Loucy (cell line): ENCODE results near the gene TMEM60.

Source experiments
- H2AFZ ChIP-seq: fragments of 200-600 bp; sonication (generic); 2 replicates; pipeline ENCODE4 v1.6.0; 2016; ENCODE audit warnings: antibody characterized with exemption, mild to moderate bottlenecking, low read length, moderate library complexity
- H3F3A ChIP-seq: fragments of 200-600 bp; 2 replicates; pipeline ENCODE4 v1.6.0; 2016; ENCODE audit warnings: antibody characterized with exemption, low read depth, mild to moderate bottlenecking
- H3K27me3 ChIP-seq: fragments of 200-600 bp; sonication (generic); 2 replicates; pipeline ENCODE4 v1.6.1; 2014; ENCODE audit warnings: low read length, mild to moderate bottlenecking; ENCODE audit not compliant: insufficient read depth, poor library complexity, severe bottlenecking
- H3K36me3 ChIP-seq: fragments of 200-600 bp; sonication (generic); 2 replicates; pipeline ENCODE4 v1.6.1; 2016; ENCODE audit warnings: low read length; ENCODE audit not compliant: insufficient read depth
- H3K4me1 ChIP-seq: fragments of 200-600 bp; sonication (generic); 2 replicates; pipeline ENCODE4 v1.5.1; 2014; ENCODE audit warnings: low read length, mild to moderate bottlenecking; ENCODE audit not compliant: insufficient read depth, poor library complexity, severe bottlenecking
- H3K4me2 ChIP-seq: fragments of 200-600 bp; sonication (generic); 2 replicates; pipeline ENCODE4 v1.6.0; 2014; ENCODE audit warnings: antibody characterized with exemption, low read length, low read depth, mild to moderate bottlenecking; ENCODE audit not compliant: poor library complexity, severe bottlenecking
- H3K4me3 ChIP-seq: fragments of 200-600 bp; sonication (generic); 2 replicates; pipeline ENCODE4 v1.5.1; 2014; ENCODE audit warnings: low read length, mild to moderate bottlenecking, mixed read lengths; ENCODE audit not compliant: poor library complexity, severe bottlenecking
- H3K79me2 ChIP-seq: fragments of 200-600 bp; sonication (generic); 2 replicates; pipeline ENCODE4 v1.6.1; 2014; ENCODE audit warnings: low read length; ENCODE audit not compliant: insufficient read depth
- H3K9ac ChIP-seq: fragments of 200-600 bp; sonication (generic); 2 replicates; pipeline ENCODE4 v1.6.0; 2014; ENCODE audit warnings: mild to moderate bottlenecking, low read depth, low read length, moderate library complexity; ENCODE audit not compliant: poor library complexity, severe bottlenecking
- H3K9me2 ChIP-seq: fragments of 200-600 bp; sonication (generic); replicated peaks from 2 replicates; pipeline ENCODE4 v1.6.1; 2016; ENCODE audit warnings: low read depth, low read length, mixed read lengths
- H3K9me3 ChIP-seq: fragments of 200-600 bp; sonication (generic); 2 replicates; pipeline ENCODE4 v1.6.1; 2014; ENCODE audit warnings: mild to moderate bottlenecking, antibody characterized with exemption, low read length, low read depth; ENCODE audit not compliant: insufficient read depth
- H4K20me1 ChIP-seq: fragments of 200-600 bp; sonication (generic); 2 replicates; pipeline ENCODE4 v1.6.0; 2014; ENCODE audit warnings: antibody characterized with exemption, low read length, mild to moderate bottlenecking; ENCODE audit not compliant: insufficient read depth, poor library complexity, severe bottlenecking
- EZH2phosphoT487 ChIP-seq: fragments of 200-600 bp; IDR thresholded peaks from 2 replicates; pipeline ENCODE4 v1.6.1; 2018; ENCODE audit warnings: antibody characterized with exemption, mild to moderate bottlenecking, moderate library complexity, borderline replicate concordance
- TF ChIP-seq, protein P1 (sequence below): fragments of 200-600 bp; sonication (generic); conservative IDR thresholded peaks from 2 replicates; pipeline ENCODE4 v1.5.1; 2014; ENCODE audit warnings: mild to moderate bottlenecking, antibody characterized with exemption, low read length

The TMEM60 gene

GRCh38 chr7:77765906-77766800, 32.1 kb downstream of the TMEM60 start:
- peaks cover 38% of the 10 kb centered on the region for H3K36me3 ChIP-seq
- H3K4me1 ChIP-seq, result peaks cover 4% of the 10 kb centered on the region
- TF ChIP-seq, protein P1, sequence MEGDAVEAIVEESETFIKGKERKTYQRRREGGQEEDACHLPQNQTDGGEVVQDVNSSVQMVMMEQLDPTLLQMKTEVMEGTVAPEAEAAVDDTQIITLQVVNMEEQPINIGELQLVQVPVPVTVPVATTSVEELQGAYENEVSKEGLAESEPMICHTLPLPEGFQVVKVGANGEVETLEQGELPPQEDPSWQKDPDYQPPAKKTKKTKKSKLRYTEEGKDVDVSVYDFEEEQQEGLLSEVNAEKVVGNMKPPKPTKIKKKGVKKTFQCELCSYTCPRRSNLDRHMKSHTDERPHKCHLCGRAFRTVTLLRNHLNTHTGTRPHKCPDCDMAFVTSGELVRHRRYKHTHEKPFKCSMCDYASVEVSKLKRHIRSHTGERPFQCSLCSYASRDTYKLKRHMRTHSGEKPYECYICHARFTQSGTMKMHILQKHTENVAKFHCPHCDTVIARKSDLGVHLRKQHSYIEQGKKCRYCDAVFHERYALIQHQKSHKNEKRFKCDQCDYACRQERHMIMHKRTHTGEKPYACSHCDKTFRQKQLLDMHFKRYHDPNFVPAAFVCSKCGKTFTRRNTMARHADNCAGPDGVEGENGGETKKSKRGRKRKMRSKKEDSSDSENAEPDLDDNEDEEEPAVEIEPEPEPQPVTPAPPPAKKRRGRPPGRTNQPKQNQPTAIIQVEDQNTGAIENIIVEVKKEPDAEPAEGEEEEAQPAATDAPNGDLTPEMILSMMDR, result no peak
- no peak for TF ChIP-seq EZH2phosphoT487

DNA sequence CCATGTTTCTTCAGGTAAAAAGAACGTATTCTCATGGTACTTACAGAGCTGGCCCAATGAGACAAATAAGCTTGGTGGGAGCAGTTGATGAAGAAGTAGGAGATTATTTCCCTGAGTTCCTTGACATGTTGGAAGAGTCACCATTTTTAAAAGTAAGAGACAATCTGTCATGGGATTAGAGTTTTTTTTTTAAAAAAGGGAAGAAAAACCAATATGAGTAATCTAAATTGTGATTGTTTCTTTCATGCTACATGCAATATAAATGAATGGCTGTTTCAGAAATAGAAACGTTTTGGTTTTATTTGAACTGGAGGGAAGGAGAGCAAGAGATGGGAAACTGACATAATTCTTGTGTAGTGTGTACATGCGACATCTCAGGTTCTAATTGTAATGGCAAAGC, 32.8 kb downstream of the TMEM60 start:
- H3K79me2 ChIP-seq, result peaks cover 52% of the 10 kb centered on the region
- H3K9me2 ChIP-seq, result no peaks in the 10 kb centered on the region
- H3F3A ChIP-seq, result no peaks in the 10 kb centered on the region
- no peak overlapping the region for H3K4me2 ChIP-seq
- no peak overlapping the region for H2AFZ ChIP-seq
- peaks cover 37% of the 10 kb centered on the region for H3K36me3 ChIP-seq
- no peak overlapping the region for H3K4me3 ChIP-seq
- peaks cover 9% of the 10 kb centered on the region for H3K4me1 ChIP-seq
- no peaks in the 10 kb centered on the region for H3K27me3 ChIP-seq
- no peak overlapping the region for H3K9ac ChIP-seq
- no peak for TF ChIP-seq EZH2phosphoT487
- TF ChIP-seq, protein P1, result no peak
- H3K9me3 ChIP-seq, result no peaks in the 10 kb centered on the region
- peaks cover 41% of the 10 kb centered on the region for H4K20me1 ChIP-seq

More at GRCh38 chr7:77765906-77766800, 32.1 kb downstream of the TMEM60 start:
- no peak overlapping the region for H3K4me2 ChIP-seq
- no peak overlapping the region for H3K4me3 ChIP-seq
- H3K9ac ChIP-seq, result no peak overlapping the region
- no peaks in the 10 kb centered on the region for H3K27me3 ChIP-seq
- H3K9me2 ChIP-seq, result no peaks in the 10 kb centered on the region
- H4K20me1 ChIP-seq, result peaks cover 35% of the 10 kb centered on the region
- H3K79me2 ChIP-seq, result peaks cover 47% of the 10 kb centered on the region
- H2AFZ ChIP-seq, result no peak overlapping the region
- no peaks in the 10 kb centered on the region for H3K9me3 ChIP-seq
- no peaks in the 10 kb centered on the region for H3F3A ChIP-seq

DNA sequence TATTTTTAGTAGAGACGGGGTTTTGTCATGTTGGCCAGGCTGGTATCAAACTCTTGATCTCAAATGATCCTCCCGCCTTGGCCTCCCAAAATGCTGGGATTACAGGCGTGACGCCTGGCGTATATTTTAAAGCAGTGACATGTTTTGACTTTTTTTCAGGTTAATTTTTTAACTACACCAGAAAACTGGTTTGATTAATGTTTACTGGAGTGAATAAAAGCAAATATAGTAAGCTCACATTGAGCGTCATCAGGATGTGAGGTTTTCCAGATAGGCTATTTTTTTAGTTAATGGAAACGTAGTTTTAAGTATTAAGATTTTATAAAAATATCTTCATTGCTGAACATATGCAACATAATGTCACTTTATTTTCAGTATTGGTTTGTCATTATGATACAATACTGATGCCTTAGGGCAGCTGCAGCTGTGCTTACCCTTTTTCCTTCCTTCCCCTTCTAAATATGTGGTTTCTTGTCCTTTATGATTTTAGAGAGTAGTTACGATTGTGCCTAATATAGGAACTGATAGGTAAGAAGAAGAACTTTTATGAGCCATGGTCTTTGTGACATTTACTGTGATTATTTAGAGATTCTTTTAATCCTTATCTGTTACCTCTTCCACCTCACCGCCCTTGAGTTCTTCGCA, 37.3 kb downstream of the TMEM60 start:
- H4K20me1 ChIP-seq, result peaks cover 66% of the 10 kb centered on the region
- H3K79me2 ChIP-seq, result peaks cover 79% of the 10 kb centered on the region
- H3K4me1 ChIP-seq, result peaks cover 9% of the 10 kb centered on the region
- no peaks in the 10 kb centered on the region for H3K9me2 ChIP-seq
- TF ChIP-seq, protein P1, result no peak
- no peak for TF ChIP-seq EZH2phosphoT487
- no peak overlapping the region for H2AFZ ChIP-seq
- no peaks in the 10 kb centered on the region for H3K9me3 ChIP-seq
- H3F3A ChIP-seq, result no peaks in the 10 kb centered on the region
- no peaks in the 10 kb centered on the region for H3K27me3 ChIP-seq
- no peak overlapping the region for H3K4me2 ChIP-seq
- H3K9ac ChIP-seq, result no peak overlapping the region
- H3K4me3 ChIP-seq, result no peak overlapping the region
- peaks cover 7% of the 10 kb centered on the region for H3K36me3 ChIP-seq
